Psoas muscle (tissue), 8 donors: ENCODE data around the gene ZNF646. TPM values are rescaled to one million over a fixed set of nuclear protein-coding genes. Genes with fewer than 3 reads are reported as not detected.

Experiments
- ATAC-seq, 4 donors: fragments of 200-7000 bp; cut with Tn5 transposase; one replicate each; pipeline ENCODE4 v1.9.1; 2020; ENCODE audit warnings: moderate library complexity in 3 of 4, mild to moderate bottlenecking in 2 of 4
- DNase-seq, 2 donors: peaks; one replicate each; pipeline ENCODE4 v3.0.0-alpha.2; 2020
- H3K27ac ChIP-seq: fragments of 200-600 bp; one replicate; pipeline ENCODE4 v1.8.0; 2022
- H3K27me3 ChIP-seq, 3 donors: fragments of 200-600 bp in 1 of 3; one replicate each; pipeline versions ENCODE4 v1.6.1 to v1.8.0; 2013 to 2022; ENCODE audit warnings: low read length in 2 of 3, mild to moderate bottlenecking in 2 of 3, moderate library complexity in 1 of 3; ENCODE audit not compliant: insufficient read depth in 3 of 3
- H3K36me3 ChIP-seq, 2 donors: fragments of 200-600 bp in 1 of 2; one replicate each; pipeline versions ENCODE4 v1.6.1 to v1.8.0; 2013 to 2022; ENCODE audit warnings: low read depth in 1 of 2, mild to moderate bottlenecking in 1 of 2, moderate library complexity in 1 of 2; ENCODE audit not compliant: insufficient read depth in 1 of 2
- H3K4me1 ChIP-seq: fragments of 200-600 bp; one replicate; pipeline ENCODE4 v1.8.0; 2022
- H3K4me3 ChIP-seq: fragments of 200-600 bp; one replicate; pipeline ENCODE4 v1.8.0; 2022; ENCODE audit warnings: mild to moderate bottlenecking
- H3K9me3 ChIP-seq: fragments of 200-600 bp; one replicate; pipeline ENCODE4 v1.8.0; 2022
- CTCF ChIP-seq: fragments of 200-600 bp; IDR thresholded peaks from one replicate; pipeline ENCODE4 v1.8.0; 2022; ENCODE audit warnings: antibody characterized with exemption
- WGBS, 3 donors: extraction: QIAGEN DNeasy Blood & Tissue Kit; methylation state at CpG; one replicate each; pipeline versions ENCODE4 v1.1.6 to v1.1.7; 2013; 5-methylcytosine and 5-hydroxymethylcytosine counted together
- intact Hi-C, 2 donors: fragments of 100-400 bp; cut with DNase I; formaldehyde crosslinking; loops; one replicate each; pipeline versions ENCODE4 v1.11.0 to v1.14.2; 2022
- polyA plus RNA-seq, 3 donors: library from polyadenylated mRNA; stranded (reverse); fragments of 200-250 nt; gene quantifications; one replicate each; pipeline ENCODE4 v1.2.3, GENCODE V29; 2013
- total RNA-seq, 4 donors: library from RNA; stranded (reverse); fragmentation: NEBNext Ultra II Directional in 2 of 4; extraction: Animal tissue kit (Norgen Biotek cat#: 25700) in 2 of 4; gene quantifications; one replicate each; pipeline versions ENCODE4 v1.2.1 to v1.2.4, GENCODE V29; 2021 to 2023
- donor health status: healthy with polysubstance abuse.
- donor health status: DM: no; HTN: no; CAD: no; lungs with moderate emphysema.
- donor health status: Bipolar disorder and iron deficiency.
- donor health status: healthy.
- donor health status: DM: yes; HTN: yes; CAD: no.
- donor health status: DM: no; HTN: no; CAD: no.
- donor health status: DM: no; HTN: no; CAD: no.
- donor health status: DM: yes; HTN: yes; CAD: no.

The ZNF646 gene
- total and polyA plus RNA-seq, 7 donors: 4.0 to 22.6 (median 8.9) TPM

- Histone ChIP-seq H3K27ac (peak overlapping the region; percentile 63), H3K4me1 (peaks cover 27% of the 10 kb centered on the region), H3K27me3 (no peaks in the 10 kb centered on the region), H3K36me3 (peaks cover 4 to 67% of the 10 kb centered on the region in 2 donors), H3K9me3 (no peaks in the 10 kb centered on the region), H3K4me3 (no peak overlapping the region)
- 43 to 60% (median 55%) methylated on average over 29 of the region's 29 CpGs for WGBS, 3 donors
- DNase-seq (peak; percentile 57 to 76), ATAC-seq (peak; percentile 12 to 31 (median 28))
- TF ChIP-seq CTCF: no peak
- intact Hi-C loops: no loop called here
These were observed 55.5 kb downstream of the ZNF646 start for GRCh38 chr16:31129568-31130335.

GRCh38 chr16:31130336-31130891 lies 56.2 kb downstream of the ZNF646 start:
- H3K27me3 ChIP-seq: no peaks in the 10 kb centered on the region
- H3K36me3 ChIP-seq: peaks cover 4 to 62% of the 10 kb centered on the region in 2 donors
- peak overlapping the region; percentile 23 for H3K27ac ChIP-seq
- no peaks in the 10 kb centered on the region for H3K9me3 ChIP-seq
- TF ChIP-seq CTCF: no peak
- intact Hi-C loops: no loop called here
- peaks cover 27% of the 10 kb centered on the region for H3K4me1 ChIP-seq
- ATAC-seq: no peak
- H3K4me3 ChIP-seq: no peak overlapping the region
- DNase-seq: no peak
- WGBS, 3 donors: 83 to 89% (median 86%) methylated on average over 10 of the region's 10 CpGs

GRCh38 chr16:31130899-31131298 lies 56.7 kb downstream of the ZNF646 start:
- WGBS, 3 donors: 77 to 81% (median 77%) methylated on average over 6 of the region's 6 CpGs
- ATAC-seq (no peak), DNase-seq (no peak)
- no peak overlapping the region for H3K27ac ChIP-seq
- no peak for TF ChIP-seq CTCF
- H3K4me1 ChIP-seq: peaks cover 27% of the 10 kb centered on the region
- intact Hi-C loops: no loop called here
- H3K27me3 ChIP-seq: no peaks in the 10 kb centered on the region
- peaks cover 4 to 57% of the 10 kb centered on the region in 2 donors for H3K36me3 ChIP-seq
- no peaks in the 10 kb centered on the region for H3K9me3 ChIP-seq
- no peak overlapping the region for H3K4me3 ChIP-seq

- DNase-seq: no peak
- H3K36me3 ChIP-seq: peaks cover 4 to 52% of the 10 kb centered on the region in 2 donors
- H3K9me3 ChIP-seq: no peaks in the 10 kb centered on the region
- intact Hi-C loops: no loop called here
- no peak overlapping the region for H3K27ac ChIP-seq
- H3K4me3 ChIP-seq: no peak overlapping the region
- WGBS, 3 donors: 85 to 90% (median 87%) methylated on average over 11 of the region's 11 CpGs
- peaks cover 27% of the 10 kb centered on the region for H3K4me1 ChIP-seq
- no peaks in the 10 kb centered on the region for H3K27me3 ChIP-seq
- ATAC-seq: no peak
- TF ChIP-seq CTCF: no peak
These were observed 57.2 kb downstream of the ZNF646 start for GRCh38 chr16:31131416-31131815.
